Lower leg skin (tissue), 3 donors: ENCODE data around the gene CXXC5.

Source experiments
- POLR2A ChIP-seq, 2 donors: fragments of 450-650 bp; IDR thresholded peaks; one replicate each; pipeline ENCODE4 v1.6.1; 2016 to 2017; ENCODE audit warnings: antibody characterized with exemption in 2 of 2, mild to moderate bottlenecking in 1 of 2, moderate library complexity in 1 of 2
- TF ChIP-seq, protein P1 (sequence below), 3 donors: fragments of 450-650 bp; IDR thresholded peaks; one replicate each; pipeline ENCODE4 v1.5.1; 2016; ENCODE audit warnings: antibody characterized with exemption in 3 of 3, mild to moderate bottlenecking in 3 of 3, moderate library complexity in 2 of 3

DNA sequence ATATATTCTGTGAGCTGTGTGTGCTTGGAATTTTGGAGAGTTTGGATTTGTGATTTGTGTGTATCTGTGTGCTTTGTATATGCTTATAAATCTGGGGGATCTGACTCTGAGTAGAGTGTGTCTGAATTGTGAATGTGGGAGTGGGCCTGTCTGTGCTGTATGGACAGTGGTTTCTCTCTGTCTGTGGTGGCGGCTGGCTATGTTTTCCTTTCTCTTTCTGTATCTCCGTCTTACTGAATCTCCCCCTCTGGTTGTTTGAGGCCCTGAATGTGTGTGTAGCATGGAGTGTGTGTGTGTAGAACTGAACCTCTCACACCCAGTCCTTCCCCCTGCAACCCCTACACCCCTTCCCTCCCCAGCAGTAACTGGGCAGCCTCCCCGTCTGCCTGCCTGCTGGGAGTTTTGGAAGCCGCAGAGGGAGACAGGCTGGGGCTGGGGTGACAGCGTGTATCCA is 4.7 kb downstream of the CXXC5 start:
- TF ChIP-seq, protein P1, sequence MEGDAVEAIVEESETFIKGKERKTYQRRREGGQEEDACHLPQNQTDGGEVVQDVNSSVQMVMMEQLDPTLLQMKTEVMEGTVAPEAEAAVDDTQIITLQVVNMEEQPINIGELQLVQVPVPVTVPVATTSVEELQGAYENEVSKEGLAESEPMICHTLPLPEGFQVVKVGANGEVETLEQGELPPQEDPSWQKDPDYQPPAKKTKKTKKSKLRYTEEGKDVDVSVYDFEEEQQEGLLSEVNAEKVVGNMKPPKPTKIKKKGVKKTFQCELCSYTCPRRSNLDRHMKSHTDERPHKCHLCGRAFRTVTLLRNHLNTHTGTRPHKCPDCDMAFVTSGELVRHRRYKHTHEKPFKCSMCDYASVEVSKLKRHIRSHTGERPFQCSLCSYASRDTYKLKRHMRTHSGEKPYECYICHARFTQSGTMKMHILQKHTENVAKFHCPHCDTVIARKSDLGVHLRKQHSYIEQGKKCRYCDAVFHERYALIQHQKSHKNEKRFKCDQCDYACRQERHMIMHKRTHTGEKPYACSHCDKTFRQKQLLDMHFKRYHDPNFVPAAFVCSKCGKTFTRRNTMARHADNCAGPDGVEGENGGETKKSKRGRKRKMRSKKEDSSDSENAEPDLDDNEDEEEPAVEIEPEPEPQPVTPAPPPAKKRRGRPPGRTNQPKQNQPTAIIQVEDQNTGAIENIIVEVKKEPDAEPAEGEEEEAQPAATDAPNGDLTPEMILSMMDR (IDR thresholded peaks at IDR 0.05): no peak
- no peak for TF ChIP-seq POLR2A (IDR thresholded peaks at IDR 0.05)
